ENCODE data around the gene HPRT1. TPM values are rescaled to one million over a fixed set of nuclear protein-coding genes. Genes with fewer than 3 reads are reported as not detected.

Gene HPRT1
- polyA plus RNA-seq, 4 donors, result 44.4 to 49.8 (median 47.5) TPM

- DNase-seq (ENCODE audit: low read depth in 4 of 4, low spot score in 3 of 4), result no peak
These were observed 81.9 kb downstream of the HPRT1 start for GRCh38 chrX:134541906-134542305.

- DNase-seq (ENCODE audit: low read depth in 4 of 4, low spot score in 3 of 4), result no peak
These were observed 82.5 kb downstream of the HPRT1 start for GRCh38 chrX:134542485-134542884.

GRCh38 chrX:134543288-134543687, 83.3 kb downstream of the HPRT1 start:
- no peak for DNase-seq (ENCODE audit: low read depth in 4 of 4, low spot score in 3 of 4)

GRCh38 chrX:134544135-134544512, 84.2 kb downstream of the HPRT1 start:
- DNase-seq (ENCODE audit: low read depth in 4 of 4, low spot score in 3 of 4), result no peak

- no peak for DNase-seq (ENCODE audit: low read depth in 4 of 4, low spot score in 3 of 4)
These were observed 84.7 kb downstream of the HPRT1 start for GRCh38 chrX:134544513-134545151.

GRCh38 chrX:134545510-134545909, 85.5 kb downstream of the HPRT1 start:
- no peak for DNase-seq (ENCODE audit: low read depth in 4 of 4, low spot score in 3 of 4)

- DNase-seq (ENCODE audit: low read depth in 4 of 4, low spot score in 3 of 4), result no peak
These were observed 86.2 kb downstream of the HPRT1 start for GRCh38 chrX:134546187-134546586.

- no peak for DNase-seq (ENCODE audit: low read depth in 4 of 4, low spot score in 3 of 4)
These were observed 87.2 kb downstream of the HPRT1 start for GRCh38 chrX:134547047-134547679.

GRCh38 chrX:134548257-134549201, 88.6 kb downstream of the HPRT1 start:
- DNase-seq (ENCODE audit: low read depth in 4 of 4, low spot score in 3 of 4), result no peak

Other genes with a start within 250 kb of the HPRT1 start
- gene CCDC160, start 223.0 kb upstream of the HPRT1 start, polyA plus RNA-seq (ENCODE audit: insufficient read length in 4 of 4), result 10 to 100 TPM; 10.1 to 15.8 (median 14.1) TPM
- gene PHF6, start 86.9 kb upstream of the HPRT1 start, polyA plus RNA-seq (ENCODE audit: insufficient read length in 4 of 4), result 10 to 100 TPM; 50.3 to 62.0 (median 59.3) TPM
- gene PLAC1, start 198.3 kb downstream of the HPRT1 start, polyA plus RNA-seq (ENCODE audit: insufficient read length in 4 of 4), result 10 to 100 TPM in 1 of 4 donors, 1 to 10 TPM in 3; 4.5 to 10.5 (median 5.5) TPM